Right lobe of liver (tissue), 6 donors: ENCODE data around the gene ZBTB17. TPM values are rescaled to one million over a fixed set of nuclear protein-coding genes. Genes with fewer than 3 reads are reported as not detected.

Experiments
- ATAC-seq, 4 donors: fragments of 200-7000 bp; cut with Tn5 transposase; one replicate each; pipeline ENCODE4 v1.9.1; 2020; ENCODE audit warnings: mild to moderate bottlenecking in 4 of 4, moderate library complexity in 4 of 4
- DNase-seq, 3 donors: peaks; one replicate each; pipeline ENCODE4 v3.0.0-alpha.2; 2020
- H3K27ac ChIP-seq, 3 donors: fragments of 200-600 bp; one replicate each; pipeline ENCODE4 v1.8.0; 2022
- H3K27me3 ChIP-seq, 2 donors: fragments of 200-600 bp; one replicate each; pipeline ENCODE4 v1.8.0; 2022
- H3K36me3 ChIP-seq, 4 donors: fragments of 200-600 bp; sonication (generic) in 1 of 4; one replicate each; pipeline versions ENCODE4 v1.5.1 to v1.8.0; 2017 to 2022; ENCODE audit warnings: control low read depth in 1 of 4
- H3K4me1 ChIP-seq, 4 donors: fragments of 200-600 bp; sonication (generic) in 1 of 4; one replicate each; pipeline versions ENCODE4 v1.5.1 to v1.8.0; 2017 to 2022; ENCODE audit warnings: control low read depth in 1 of 4
- H3K4me3 ChIP-seq, 3 donors: fragments of 200-600 bp; one replicate each; pipeline ENCODE4 v1.8.0; 2022
- H3K9me3 ChIP-seq, 4 donors: fragments of 200-600 bp; sonication (generic) in 1 of 4; one replicate each; pipeline versions ENCODE4 v1.5.1 to v1.8.0; 2017 to 2022; ENCODE audit warnings: control low read depth in 1 of 4
- POLR2A ChIP-seq: fragments of 450-650 bp; IDR thresholded peaks from one replicate; pipeline ENCODE4 v1.6.1; 2017; ENCODE audit warnings: antibody characterized with exemption, mild to moderate bottlenecking
- WGBS: methylation state at CpG from one replicate; pipeline ENCODE4 v1.1.6; 2018; ENCODE audit warnings: low coverage, low lambda C conversion rate; ENCODE audit not compliant: insufficient coverage; ENCODE audit errors: missing lambda C conversion rate; 5-methylcytosine and 5-hydroxymethylcytosine counted together
- intact Hi-C, 2 donors: fragments of 100-400 bp; cut with DNase I; formaldehyde crosslinking; loops; one replicate each; pipeline versions ENCODE4 v1.11.2 to v1.14.1; 2022
- total RNA-seq, 6 experiments: library from RNA; depleted of rRNA in 2 of 6; stranded (reverse); fragments of >200 nt in 2 of 6; fragmentation: NEBNext Ultra II Directional in 3 of 6; extraction: Animal tissue kit (Norgen Biotek cat#: 25700) in 3 of 6; gene quantifications; one replicate each; pipeline versions ENCODE4 v1.1.0 to v1.2.4, GENCODE V29; 2016 to 2023
- TF ChIP-seq, protein P1 (sequence below), 4 donors: fragments of 200-600 bp in 3 of 4; fragments of 450-650 bp in 1 of 4; IDR thresholded peaks; one replicate each; pipeline versions ENCODE4 v1.5.1 to v1.8.0; 2016 to 2022; ENCODE audit warnings: antibody characterized with exemption in 4 of 4, mild to moderate bottlenecking in 2 of 4
- donor health status: DM: no; HTN: yes; CAD: no.
- donor health status: DM: no; HTN: no; CAD: no.
- donor health status: DM: no; HTN: no; CAD: no.
- donor health status: DM: no; HTN: yes; CAD: no.
- donor health status: DM: no; HTN: yes; CAD: no.

The ZBTB17 gene
- total RNA-seq, 6 experiments from 2014 or later: 9.2 to 13.3 (median 11.0) TPM

DNA sequence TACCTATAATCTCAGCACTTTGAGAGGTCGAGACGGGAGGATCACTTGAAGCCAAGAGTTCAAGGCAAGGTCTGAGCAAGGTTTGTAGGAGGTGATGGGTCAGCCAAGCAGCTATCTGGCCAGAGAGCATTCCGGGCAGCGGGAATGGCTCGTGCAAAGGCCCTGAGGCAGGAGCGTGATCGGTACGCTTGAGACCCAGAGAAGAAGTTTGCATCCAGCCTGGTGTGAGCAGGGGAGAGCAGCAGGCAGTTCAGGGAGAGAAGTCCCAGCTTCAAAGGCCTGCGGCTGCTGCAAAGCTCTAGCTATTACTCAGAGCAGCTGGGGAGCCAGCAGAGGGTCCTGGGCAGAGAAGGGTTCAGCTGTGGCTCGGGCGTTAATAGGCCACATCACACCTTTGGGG, 23.0 kb upstream of the ZBTB17 start:
- intact Hi-C loops: no loop called here
- 87% methylated on average over 9 of the region's 11 CpGs for WGBS

GRCh38 chr1:15997637-15998280, 21.9 kb upstream of the ZBTB17 start:
- DNase-seq (no peak), ATAC-seq (no peak)
- H3K4me3 ChIP-seq: no peak overlapping the region
- H3K27me3 ChIP-seq: no peaks in the 10 kb centered on the region
- no peaks in the 10 kb centered on the region for H3K4me1 ChIP-seq
- WGBS: 85% methylated on average over 2 of the region's 9 CpGs
- no peaks in the 10 kb centered on the region for H3K36me3 ChIP-seq
- no peaks in the 10 kb centered on the region for H3K9me3 ChIP-seq
- no peak overlapping the region for H3K27ac ChIP-seq
- TF ChIP-seq POLR2A: no peak
- TF ChIP-seq, protein P1, sequence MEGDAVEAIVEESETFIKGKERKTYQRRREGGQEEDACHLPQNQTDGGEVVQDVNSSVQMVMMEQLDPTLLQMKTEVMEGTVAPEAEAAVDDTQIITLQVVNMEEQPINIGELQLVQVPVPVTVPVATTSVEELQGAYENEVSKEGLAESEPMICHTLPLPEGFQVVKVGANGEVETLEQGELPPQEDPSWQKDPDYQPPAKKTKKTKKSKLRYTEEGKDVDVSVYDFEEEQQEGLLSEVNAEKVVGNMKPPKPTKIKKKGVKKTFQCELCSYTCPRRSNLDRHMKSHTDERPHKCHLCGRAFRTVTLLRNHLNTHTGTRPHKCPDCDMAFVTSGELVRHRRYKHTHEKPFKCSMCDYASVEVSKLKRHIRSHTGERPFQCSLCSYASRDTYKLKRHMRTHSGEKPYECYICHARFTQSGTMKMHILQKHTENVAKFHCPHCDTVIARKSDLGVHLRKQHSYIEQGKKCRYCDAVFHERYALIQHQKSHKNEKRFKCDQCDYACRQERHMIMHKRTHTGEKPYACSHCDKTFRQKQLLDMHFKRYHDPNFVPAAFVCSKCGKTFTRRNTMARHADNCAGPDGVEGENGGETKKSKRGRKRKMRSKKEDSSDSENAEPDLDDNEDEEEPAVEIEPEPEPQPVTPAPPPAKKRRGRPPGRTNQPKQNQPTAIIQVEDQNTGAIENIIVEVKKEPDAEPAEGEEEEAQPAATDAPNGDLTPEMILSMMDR (IDR thresholded peaks at IDR 0.05): no peak
- intact Hi-C loops: no loop called here

More for the DNA sequence above, 23.0 kb upstream of the ZBTB17 start:
- H3K27ac ChIP-seq: no peak overlapping the region
- ATAC-seq: no peak
- H3K27me3 ChIP-seq: no peaks in the 10 kb centered on the region
- H3K9me3 ChIP-seq: no peaks in the 10 kb centered on the region
- no peak overlapping the region for H3K4me3 ChIP-seq
- H3K4me1 ChIP-seq: no peaks in the 10 kb centered on the region
- TF ChIP-seq POLR2A: no peak
- TF ChIP-seq, protein P1 (IDR thresholded peaks at IDR 0.05): no peak
- no peak for DNase-seq
- H3K36me3 ChIP-seq: no peaks in the 10 kb centered on the region

GRCh38 chr1:15997076-15997585, 21.2 kb upstream of the ZBTB17 start:
- Histone ChIP-seq H3K36me3 (no peaks in the 10 kb centered on the region), H3K9me3 (no peaks in the 10 kb centered on the region), H3K27me3 (no peaks in the 10 kb centered on the region), H3K27ac (no peak overlapping the region), H3K4me1 (no peaks in the 10 kb centered on the region), H3K4me3 (no peak overlapping the region)
- ATAC-seq (no peak), DNase-seq (no peak)
- 80% methylated on average over 2 of the region's 9 CpGs for WGBS
- intact Hi-C loops: no loop called here
- TF ChIP-seq, protein P1 (IDR thresholded peaks at IDR 0.05): no peak
- TF ChIP-seq POLR2A: no peak

DNA sequence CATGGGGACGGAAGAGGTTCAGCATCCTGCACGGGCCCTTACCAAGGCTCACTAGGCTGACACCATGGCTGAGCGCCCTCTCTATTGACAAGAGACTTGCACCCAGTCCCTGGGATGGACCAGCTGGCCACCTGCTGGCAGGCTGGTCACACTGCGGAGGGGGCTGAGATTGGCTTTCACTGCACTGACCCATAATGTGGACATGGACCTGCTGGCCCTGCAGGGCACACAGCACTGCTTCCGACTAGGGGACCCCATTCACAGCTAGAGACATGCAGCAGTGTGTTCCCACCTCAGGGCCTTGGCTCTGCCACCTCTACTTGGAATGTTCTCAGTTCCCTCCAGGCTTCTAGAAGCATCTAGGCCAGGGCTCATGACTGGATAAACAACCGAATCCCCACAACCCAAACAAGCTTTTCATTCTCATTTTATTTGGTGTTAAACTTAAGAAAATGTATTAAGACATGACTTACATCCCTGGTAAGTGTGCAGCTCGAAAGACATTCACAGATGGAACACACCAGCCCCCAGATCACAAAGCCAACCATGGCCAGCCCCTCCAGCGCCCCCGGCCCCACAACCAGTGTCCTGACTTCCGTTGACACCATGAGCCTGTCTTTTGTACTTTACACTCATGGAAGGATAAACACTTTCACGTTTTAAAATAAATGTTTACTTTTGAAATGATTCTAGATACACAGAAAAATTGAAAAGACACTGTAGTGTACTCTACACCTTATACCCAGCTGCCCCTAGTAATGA, 18.9 kb upstream of the ZBTB17 start:
- peak; percentile 74 to 82 (median 77) for DNase-seq
- 63% methylated on average over 6 of the region's 11 CpGs for WGBS
- Histone ChIP-seq H3K4me1 (no peaks in the 10 kb centered on the region), H3K27ac (no peak overlapping the region), H3K4me3 (no peak overlapping the region), H3K27me3 (no peaks in the 10 kb centered on the region), H3K9me3 (no peaks in the 10 kb centered on the region), H3K36me3 (no peaks in the 10 kb centered on the region)
- peak; percentile 89 to 97 (median 92) for ATAC-seq
- intact Hi-C loops: loop anchor here (5.0 kb wide), 2 partner anchors 177 to 187 kb away; partner anchors contain the start of gene UQCRHL (in 1 of the 2)
- TF ChIP-seq, protein P1 (IDR thresholded peaks at IDR 0.05): peak; percentile 75 to 83 (median 78)
- TF ChIP-seq POLR2A: no peak
